Endodermal cell (in vitro differentiated cells): ENCODE data around the gene ARG1. TPM values are rescaled to one million over a fixed set of nuclear protein-coding genes. Genes with fewer than 3 reads are reported as not detected.
"Not testable (repeated sequence)": the region's sequence is repeated elsewhere in the genome, so short reads cannot be mapped to it uniquely, and the experiment has no call there.

Source experiments
- DNase-seq: peaks from one replicate; pipeline ENCODE4 v3.0.0-alpha.2; 2017
- H3K27ac ChIP-seq: 2 replicates; pipeline ENCODE4 v1.5.1; 2013; ENCODE audit warnings: mild to moderate bottlenecking, low read depth, low read length, moderate library complexity
- H3K27me3 ChIP-seq: 2 replicates; pipeline ENCODE4 v1.6.1; 2013; ENCODE audit warnings: mild to moderate bottlenecking, low read length, moderate library complexity; ENCODE audit not compliant: insufficient read depth, control insufficient read depth, poor library complexity, severe bottlenecking
- H3K36me3 ChIP-seq: 2 replicates; pipeline ENCODE4 v1.7.0; 2013; ENCODE audit warnings: mild to moderate bottlenecking, low read length, moderate library complexity; ENCODE audit not compliant: control insufficient read depth, insufficient read depth
- H3K4me1 ChIP-seq: one replicate; pipeline ENCODE4 v1.7.0; 2013; ENCODE audit warnings: low read length; ENCODE audit not compliant: control insufficient read depth, insufficient read depth
- H3K4me3 ChIP-seq: 2 replicates; pipeline ENCODE4 v1.5.1; 2013; ENCODE audit warnings: mild to moderate bottlenecking, low read length, moderate library complexity
- H3K9ac ChIP-seq: 2 replicates; pipeline ENCODE4 v1.6.1; 2013; ENCODE audit warnings: mild to moderate bottlenecking, low read length, moderate library complexity; ENCODE audit not compliant: poor library complexity, severe bottlenecking; ENCODE audit errors: extremely low read depth
- H3K9me3 ChIP-seq: 2 replicates; pipeline ENCODE4 v1.6.1; 2013; ENCODE audit warnings: mild to moderate bottlenecking, low read length, moderate library complexity; ENCODE audit not compliant: control insufficient read depth
- H3K27ac Mint-ChIP-seq: 2 replicates; pipeline ENCODE4 v1.8.0; 2020; ENCODE audit warnings: mixed read lengths
- H3K27me3 Mint-ChIP-seq: 2 replicates; pipeline ENCODE4 v1.8.0; 2021; ENCODE audit warnings: mild to moderate bottlenecking, mixed read lengths; ENCODE audit not compliant: insufficient read depth
- H3K36me3 Mint-ChIP-seq: 2 replicates; pipeline ENCODE4 v1.8.0; 2020; ENCODE audit warnings: low read depth, mixed read lengths
- H3K4me1 Mint-ChIP-seq: 2 replicates; pipeline ENCODE4 v1.8.0; 2020; ENCODE audit warnings: mixed read lengths
- H3K4me3 Mint-ChIP-seq: 2 replicates; pipeline ENCODE4 v1.8.0; 2020; ENCODE audit warnings: mild to moderate bottlenecking, moderate library complexity, mixed read lengths
- H3K9me3 Mint-ChIP-seq: 2 replicates; pipeline ENCODE4 v1.8.0; 2020; ENCODE audit warnings: mild to moderate bottlenecking, mixed read lengths
- CTCF ChIP-seq: fragments of 200-600 bp; sonication (generic); conservative IDR thresholded peaks from 2 replicates; pipeline ENCODE4 v1.5.0; 2021; ENCODE audit warnings: antibody characterized with exemption, mild to moderate bottlenecking
- WGBS, 2 experiments: methylation state at CpG; one replicate each; pipeline versions ENCODE4 v1.1.5 to v1.1.7; 2013; ENCODE audit warnings: missing lambda C conversion rate in 2 of 2, mixed read lengths in 1 of 2; ENCODE audit not compliant: insufficient coverage in 1 of 2, insufficient read length in 1 of 2; 5-methylcytosine and 5-hydroxymethylcytosine counted together
- total RNA-seq, 2 donors: library from RNA; stranded (reverse); fragmentation: NEBNext Ultra II Directional in 1 of 2; extraction: Animal tissue kit (Norgen Biotek cat#: 25700) in 1 of 2; gene quantifications; 2 replicates in 1 of 2; 3 replicates in 1 of 2; pipeline ENCODE4 v1.2.1, GENCODE V29; 2021

Gene ARG1
- total RNA-seq, 2 donors from 2014 or later: not detected

- H3K36me3 Mint-ChIP-seq, H3K36me3 ChIP-seq, H3K9ac ChIP-seq, H3K27me3 Mint-ChIP-seq, H3K27me3 ChIP-seq, H3K9me3 ChIP-seq, DNase-seq, H3K27ac Mint-ChIP-seq, H3K27ac ChIP-seq, H3K4me1 ChIP-seq, H3K4me3 ChIP-seq, H3K4me3 Mint-ChIP-seq: not testable (repeated sequence)
- 93 to 95% methylated on average over 10 to 12 of the region's 12 CpGs for WGBS, 2 experiments
- Mint-ChIP-seq H3K9me3 (peaks cover 22% of the 10 kb centered on the region), H3K4me1 (peaks cover 13% of the 10 kb centered on the region)
These were observed 41.3 kb upstream of the ARG1 start for GRCh38 chr6:131531681-131532080.

DNA sequence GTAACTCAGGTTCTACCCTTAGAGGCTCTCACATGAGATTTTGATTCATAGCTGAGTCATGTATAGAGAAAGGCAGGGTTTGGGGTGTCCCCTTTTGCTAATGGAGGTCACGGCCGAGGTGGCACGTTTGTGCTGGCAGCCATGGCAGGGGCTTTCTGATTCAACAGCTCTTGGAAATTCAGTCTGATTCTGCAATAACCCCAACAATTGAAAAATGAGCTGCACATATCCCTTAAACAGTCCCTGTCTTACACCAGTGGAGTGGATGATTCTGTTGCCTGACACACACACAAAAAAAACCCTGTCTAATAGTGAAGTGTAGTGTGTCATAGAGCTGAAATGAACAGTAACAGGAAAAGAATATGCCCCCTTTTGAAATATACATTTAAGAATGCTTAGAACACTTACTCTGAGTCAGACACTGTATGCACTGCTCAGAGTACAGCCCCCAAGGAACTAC lies 40.4 kb upstream of the ARG1 start:
- H3K4me3 ChIP-seq: no peak overlapping the region
- Mint-ChIP-seq H3K27me3 (peaks cover 4% of the 10 kb centered on the region), H3K36me3 (peaks cover 5% of the 10 kb centered on the region), H3K4me3 (no peak overlapping the region), H3K4me1 (peaks cover 13% of the 10 kb centered on the region), H3K9me3 (peaks cover 25% of the 10 kb centered on the region), H3K27ac (no peak overlapping the region)
- no peaks in the 10 kb centered on the region for H3K27me3 ChIP-seq
- H3K9me3 ChIP-seq: no peaks in the 10 kb centered on the region
- no peak overlapping the region for H3K27ac ChIP-seq
- no peaks in the 10 kb centered on the region for H3K36me3 ChIP-seq
- TF ChIP-seq CTCF: no peak
- WGBS, 2 experiments: 97% methylated on average over 3 of the region's 3 CpGs; no CpG with 5 or more reads in 1 of the 2 experiments
- DNase-seq: no peak
- H3K9ac ChIP-seq: no peak overlapping the region
- no peaks in the 10 kb centered on the region for H3K4me1 ChIP-seq

DNA sequence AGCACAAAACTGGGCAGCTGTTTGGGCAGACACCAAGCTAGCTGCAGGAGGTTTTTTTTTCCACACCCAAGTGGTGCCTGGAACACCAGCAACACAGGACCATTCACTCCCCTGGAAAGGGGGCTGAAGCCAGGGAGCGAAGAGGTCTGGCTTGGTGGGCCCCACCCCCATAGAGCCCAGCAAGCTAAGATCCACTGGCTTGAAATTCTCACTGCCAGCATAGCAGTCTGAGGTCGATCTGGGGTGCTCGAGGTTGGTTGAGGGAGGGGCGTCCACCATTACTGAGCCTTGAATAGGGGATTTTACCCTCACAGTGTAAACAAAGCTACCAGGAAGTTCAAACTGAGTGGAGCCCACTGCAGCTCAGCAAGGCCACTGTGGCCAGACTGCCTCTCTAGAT lies 34.4 kb upstream of the ARG1 start:
- DNase-seq: not testable (repeated sequence)

GRCh38 chr6:131545317-131545716 lies 27.7 kb upstream of the ARG1 start:
- no peaks in the 10 kb centered on the region for H3K36me3 Mint-ChIP-seq
- Histone ChIP-seq H3K9me3 (no peaks in the 10 kb centered on the region), H3K36me3 (no peaks in the 10 kb centered on the region), H3K27ac (no peak overlapping the region), H3K4me3 (no peak overlapping the region), H3K4me1 (no peaks in the 10 kb centered on the region), H3K27me3 (no peaks in the 10 kb centered on the region), H3K9ac (no peak overlapping the region)
- no peak overlapping the region for H3K4me3 Mint-ChIP-seq
- no peak for DNase-seq
- peaks cover 19% of the 10 kb centered on the region for H3K9me3 Mint-ChIP-seq
- no peak for TF ChIP-seq CTCF
- no peaks in the 10 kb centered on the region for H3K27me3 Mint-ChIP-seq
- no peak overlapping the region for H3K27ac Mint-ChIP-seq
- WGBS, 2 experiments: 75 to 94% methylated on average over 1 to 2 of the region's 2 CpGs
- no peaks in the 10 kb centered on the region for H3K4me1 Mint-ChIP-seq

More for the DNA sequence above, 34.4 kb upstream of the ARG1 start:
- H3K9me3 ChIP-seq, H3K4me1 ChIP-seq, H3K4me3 ChIP-seq, H3K9ac ChIP-seq, H3K4me3 Mint-ChIP-seq, H3K36me3 Mint-ChIP-seq, H3K36me3 ChIP-seq, H3K27me3 ChIP-seq, H3K27me3 Mint-ChIP-seq, H3K4me1 Mint-ChIP-seq, H3K27ac ChIP-seq: not testable (repeated sequence)
- H3K27ac Mint-ChIP-seq: peak overlapping the region; percentile 19
- peaks cover 13% of the 10 kb centered on the region for H3K9me3 Mint-ChIP-seq
- 89% methylated on average over 4 of the region's 4 CpGs; no CpG with 5 or more reads in 1 of the 2 experiments for WGBS, 2 experiments
